ENCODE data around the gene RPL27A. TPM values are rescaled to one million over a fixed set of nuclear protein-coding genes. Genes with fewer than 3 reads are reported as not detected.

Gene RPL27A
- polyA plus RNA-seq (2013, experiment 1 of 2; ENCODE audit: insufficient read length): 1,570 TPM
- polyA plus RNA-seq (2013, experiment 2 of 2; ENCODE audit: insufficient read length): 1,940 TPM

DNA sequence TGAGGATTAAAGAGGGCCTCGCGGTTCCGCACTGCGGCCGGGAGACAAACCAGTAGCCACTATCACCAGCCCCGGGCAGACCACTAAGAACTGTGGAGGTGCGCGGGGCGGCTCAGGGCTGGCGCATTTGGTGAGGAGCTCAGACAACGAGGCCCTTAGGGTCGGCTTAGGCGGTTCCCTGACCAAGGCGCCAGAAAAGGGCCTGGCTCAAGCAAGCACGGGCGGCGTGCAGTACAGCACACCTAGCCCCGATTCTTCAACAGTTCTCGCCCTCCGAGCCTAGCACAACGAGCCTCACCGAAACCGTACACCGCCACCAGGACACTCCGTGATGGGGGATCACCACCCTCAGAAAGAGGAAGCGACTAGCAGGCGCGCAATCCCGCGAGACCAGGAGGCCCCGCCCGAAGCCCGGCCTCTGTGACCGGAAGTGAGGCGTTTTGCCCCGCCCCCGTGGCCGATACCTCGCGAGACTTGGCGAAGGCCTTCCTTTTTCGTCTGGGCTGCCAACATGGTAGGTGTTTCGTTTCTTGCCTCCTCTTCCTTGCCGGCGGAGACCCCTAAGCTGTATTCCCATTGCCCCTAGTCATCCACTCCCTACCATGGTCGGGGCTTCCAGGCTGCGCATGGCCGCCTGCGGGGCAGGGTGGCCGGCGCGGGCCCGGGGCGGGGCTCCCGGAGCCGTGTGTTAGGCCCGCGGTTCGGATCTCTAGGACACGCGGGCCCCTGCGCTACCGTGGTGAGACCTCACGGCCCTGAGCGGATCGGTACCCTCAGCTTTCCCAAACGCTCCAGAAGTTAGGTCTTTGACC is at the start of gene RPL27A, which contains the start of gene TRIM66:
TSS of gene RPL27A (plus strand) at position 490 of the 812 bp plus-strand sequence. CDS start at position 512, 22 bp downstream.
TSS of gene TRIM66 (minus strand) at position 363 of the 812 bp plus-strand sequence. CDS start 10,391 bp downstream, outside the sequence.
- peak; percentile 96 for DNase-seq

DNA sequence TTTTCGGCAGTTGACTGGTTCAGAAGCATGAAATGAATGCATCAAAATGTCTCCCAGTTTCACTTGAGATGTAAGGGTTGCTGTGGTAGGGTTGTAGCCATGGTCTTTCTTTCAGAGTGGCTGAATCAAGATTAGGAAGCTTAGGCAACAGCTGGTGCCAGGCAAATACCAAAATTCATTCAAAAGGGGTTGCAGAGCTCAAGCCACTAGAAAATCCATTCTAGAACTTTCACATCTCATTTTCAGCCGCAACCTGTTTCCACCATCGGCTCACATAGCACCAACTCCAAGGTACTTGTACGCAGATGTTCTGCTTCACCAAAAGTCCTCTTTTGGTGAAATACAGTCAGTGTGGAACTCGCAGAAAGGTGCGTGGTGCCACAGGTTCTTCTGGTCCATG is 48.1 kb upstream of the RPL27A start:
- DNase-seq: no peak

DNA sequence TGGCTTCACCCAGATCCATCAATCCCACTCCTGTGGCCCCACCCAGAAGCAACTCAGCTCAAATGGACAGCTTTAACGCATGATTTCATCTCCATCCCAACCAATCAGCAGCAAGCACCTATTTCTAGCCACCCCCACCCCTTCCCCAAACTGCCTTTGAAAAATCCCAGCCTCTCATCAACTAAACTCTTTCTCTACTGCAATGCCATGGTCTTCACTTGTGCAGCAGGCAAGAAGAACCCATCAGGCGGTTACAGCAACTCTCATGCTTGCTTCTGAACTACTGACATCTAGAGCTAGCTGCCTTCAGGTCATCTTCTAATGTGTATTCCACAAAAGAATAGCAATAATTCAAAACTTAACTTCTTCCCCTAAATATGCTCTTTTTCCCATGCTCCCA is 46.5 kb upstream of the RPL27A start:
- no peak for DNase-seq

DNA sequence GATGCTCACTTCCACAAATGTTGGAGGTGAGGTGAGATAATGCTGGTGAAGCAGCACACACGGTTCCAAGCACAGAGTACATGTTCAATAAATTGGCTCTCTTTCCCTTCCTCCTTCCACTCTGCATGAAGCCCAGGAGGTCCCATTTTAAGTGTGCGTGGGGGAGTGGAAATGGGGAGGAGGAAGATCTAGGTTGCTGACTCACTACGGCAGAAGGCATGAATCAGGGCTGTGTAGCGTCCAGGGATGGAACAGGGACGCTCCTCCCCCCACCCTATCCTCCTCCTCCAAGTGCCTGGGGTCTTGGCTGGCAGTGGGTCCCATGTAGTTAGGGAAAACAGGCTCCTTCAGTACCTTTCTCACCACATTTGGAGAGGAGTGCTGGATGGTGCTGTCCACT is 44.3 kb upstream of the RPL27A start:
- peak; percentile 46 for DNase-seq

DNA sequence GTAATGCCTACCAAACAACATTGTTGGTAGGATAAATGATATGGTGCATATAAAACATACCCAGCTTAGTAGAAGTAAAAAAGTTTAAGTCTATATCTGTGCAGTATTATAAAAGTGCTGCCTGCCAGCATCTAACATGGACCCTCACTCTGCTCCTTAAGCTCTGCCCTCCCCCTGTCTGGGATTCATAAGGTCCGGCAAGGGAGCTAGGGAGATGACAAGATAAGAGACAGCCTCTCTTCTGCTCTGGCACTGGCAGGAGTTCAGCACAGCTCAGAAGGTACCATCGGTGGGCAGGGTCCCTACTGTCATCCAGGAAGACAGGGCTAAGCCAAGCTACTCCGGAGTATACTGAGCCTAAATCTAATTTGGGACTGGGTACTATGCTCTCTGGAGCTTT is 42.9 kb upstream of the RPL27A start:
- DNase-seq: no peak

DNA sequence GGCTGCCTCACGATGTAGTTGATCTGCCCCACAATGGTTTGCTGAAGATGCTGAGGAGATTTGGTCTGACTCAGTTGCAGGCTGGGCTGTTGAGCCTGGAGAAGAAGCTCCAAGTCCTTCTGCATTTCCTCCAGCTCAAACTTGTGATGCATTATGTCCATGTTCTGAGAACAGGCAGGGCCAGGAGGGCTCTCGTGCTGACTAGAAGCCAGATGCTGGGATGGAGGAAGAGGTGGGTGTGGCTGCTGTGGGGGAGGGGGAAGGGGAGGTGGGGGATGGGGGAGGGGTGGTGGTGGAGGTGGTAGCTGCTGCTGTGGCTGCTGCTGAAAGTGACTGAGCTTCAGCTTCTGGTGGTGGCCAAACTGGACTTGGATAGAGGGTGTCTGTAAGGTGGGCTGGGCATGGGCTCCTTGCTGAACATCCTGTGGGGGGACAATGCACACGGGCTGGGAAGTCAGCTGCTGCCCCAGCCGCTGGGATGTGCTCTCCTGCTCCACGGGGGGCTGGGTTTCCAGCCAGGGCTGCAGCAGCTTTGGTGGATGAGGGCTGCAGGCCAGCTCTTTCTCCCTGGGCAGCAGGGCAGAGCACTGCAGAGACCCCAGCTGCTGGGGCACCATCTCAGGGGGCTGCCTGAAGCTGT is 42.2 kb upstream of the RPL27A start:
- no peak for DNase-seq

DNA sequence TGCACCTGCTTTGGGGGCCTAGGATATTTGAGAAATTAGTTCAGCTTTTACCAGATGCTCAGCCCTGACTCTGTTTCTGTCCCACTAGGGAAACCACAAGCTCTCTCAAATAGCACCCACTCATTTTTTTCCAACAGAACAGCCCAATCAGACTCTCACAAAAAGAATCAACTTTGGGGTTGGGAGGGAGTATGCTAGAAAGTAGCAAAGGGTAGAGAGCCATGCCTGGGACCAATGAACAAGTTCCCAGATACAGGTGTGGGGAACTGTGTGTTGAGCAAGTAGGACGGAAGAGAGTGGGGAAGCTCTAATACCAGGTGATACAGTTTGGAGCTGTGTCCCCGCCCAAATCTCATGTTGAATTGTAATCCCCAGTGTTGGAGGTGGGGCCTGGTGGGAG is 41.3 kb upstream of the RPL27A start:
- no peak for DNase-seq

DNA sequence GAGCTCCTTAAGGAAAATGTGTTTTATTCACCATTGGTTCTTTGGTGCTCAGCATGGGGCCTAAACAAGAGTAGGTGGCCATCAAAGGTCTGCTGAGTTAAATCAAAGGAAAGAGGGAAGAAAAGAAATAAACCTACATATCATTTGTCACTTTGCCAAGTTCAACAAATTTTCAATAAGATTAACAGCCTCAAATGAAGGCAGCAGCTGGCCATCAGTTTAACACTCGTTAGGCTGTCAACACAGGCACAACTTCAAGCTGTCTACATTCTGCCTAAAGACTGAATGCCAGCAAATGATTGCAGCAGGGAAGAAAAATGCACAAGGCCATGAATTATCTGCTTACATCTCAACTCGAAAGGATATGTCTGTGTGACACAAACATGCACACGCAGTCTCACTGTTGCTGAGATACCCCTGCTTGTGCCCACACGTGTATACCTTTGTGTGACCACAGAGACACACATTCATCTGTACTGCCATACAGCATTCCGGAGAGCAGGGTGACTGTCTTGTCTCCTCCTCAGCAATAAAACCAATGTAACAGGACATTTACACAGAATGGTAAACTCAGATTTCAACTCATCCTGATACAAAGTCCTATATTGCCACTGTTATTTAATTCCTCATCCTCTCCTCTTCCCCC is 40.3 kb upstream of the RPL27A start:
- DNase-seq: no peak

DNA sequence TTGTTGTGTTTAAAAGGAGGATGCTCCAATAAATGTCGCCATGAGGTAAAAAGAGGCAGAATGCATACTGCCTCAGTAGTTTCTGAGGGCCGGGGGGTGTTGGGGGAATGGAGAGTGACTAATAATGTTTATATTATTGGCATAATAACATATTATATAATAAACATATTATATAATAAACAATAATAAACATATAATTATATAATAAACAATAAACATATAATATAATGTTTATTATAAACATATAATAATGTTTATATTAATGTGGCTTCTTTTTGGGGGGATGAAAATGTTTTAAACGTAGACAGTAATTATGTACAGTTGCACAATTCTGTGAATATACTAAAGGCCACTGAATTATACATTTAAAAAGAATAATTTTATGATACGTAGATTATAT is 35.7 kb upstream of the RPL27A start:
- no peak for DNase-seq

DNA sequence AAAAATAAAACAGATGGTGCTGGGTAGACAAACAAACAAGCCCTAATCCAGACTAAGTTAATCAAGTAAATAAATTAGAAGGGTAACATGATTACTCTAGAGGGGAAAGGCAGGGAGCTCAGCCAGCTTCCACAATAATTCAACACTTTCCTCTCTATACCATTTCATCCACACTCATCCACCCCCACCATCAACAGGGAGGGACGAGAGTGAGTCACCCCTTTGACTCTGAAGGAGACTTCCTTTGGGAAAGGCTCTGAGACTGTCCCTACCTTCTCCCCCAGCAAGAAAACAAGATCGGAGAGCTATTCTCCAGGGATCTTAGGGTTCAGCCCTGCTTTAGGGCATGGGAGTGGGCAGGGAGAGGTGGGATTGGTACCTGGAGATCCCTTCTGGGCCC is 33.2 kb upstream of the RPL27A start:
- DNase-seq: peak; percentile 83

DNA sequence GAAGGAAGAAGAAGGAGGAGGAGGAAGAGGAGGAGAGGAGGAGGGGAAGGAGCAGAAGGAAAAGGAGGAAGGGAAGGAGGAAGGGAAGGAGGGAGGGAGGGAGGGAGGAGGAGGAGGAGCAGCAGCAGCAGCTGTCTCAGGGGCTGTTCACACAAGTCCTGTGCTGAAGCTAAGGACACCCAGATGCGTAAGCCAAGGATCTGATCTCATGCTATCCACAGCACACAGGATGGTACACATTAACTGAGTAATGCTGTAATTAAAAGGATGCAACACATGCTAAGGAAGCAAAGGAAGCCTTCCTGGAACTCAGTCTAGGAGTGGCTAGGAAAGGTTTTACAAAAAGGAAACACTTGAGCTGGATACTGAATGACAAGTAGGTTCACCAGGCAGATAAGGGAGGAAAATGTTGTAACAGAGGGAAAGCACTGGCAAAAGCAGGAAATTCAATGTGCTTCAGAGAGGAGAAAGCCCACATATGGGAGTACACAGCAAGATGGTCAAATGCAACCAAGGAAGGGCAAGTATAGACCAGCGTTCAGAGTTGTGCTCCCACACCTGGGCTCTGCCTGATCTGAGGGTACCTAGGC is 32.1 kb upstream of the RPL27A start:
- peak; percentile 22 for DNase-seq

DNA sequence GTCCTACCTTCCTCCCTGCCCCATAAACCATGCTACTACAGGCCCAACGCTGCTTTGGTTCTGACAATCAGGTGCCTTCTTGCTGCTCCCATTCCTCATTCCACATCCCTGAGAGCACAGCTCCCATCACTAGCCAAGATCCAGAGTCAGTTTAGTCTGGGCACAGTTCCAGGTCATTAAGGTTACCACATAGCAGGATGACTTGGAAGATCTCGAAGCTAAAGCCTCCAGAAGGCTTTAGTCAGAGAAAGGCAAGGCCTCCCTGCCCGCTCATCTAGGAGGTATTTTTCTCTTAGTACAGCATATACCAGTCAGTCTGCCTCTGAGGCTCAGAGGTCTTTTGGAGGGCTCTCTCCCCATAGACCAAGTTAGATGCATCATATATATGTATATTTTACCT is 30.5 kb upstream of the RPL27A start:
- peak; percentile 97 for DNase-seq

DNA sequence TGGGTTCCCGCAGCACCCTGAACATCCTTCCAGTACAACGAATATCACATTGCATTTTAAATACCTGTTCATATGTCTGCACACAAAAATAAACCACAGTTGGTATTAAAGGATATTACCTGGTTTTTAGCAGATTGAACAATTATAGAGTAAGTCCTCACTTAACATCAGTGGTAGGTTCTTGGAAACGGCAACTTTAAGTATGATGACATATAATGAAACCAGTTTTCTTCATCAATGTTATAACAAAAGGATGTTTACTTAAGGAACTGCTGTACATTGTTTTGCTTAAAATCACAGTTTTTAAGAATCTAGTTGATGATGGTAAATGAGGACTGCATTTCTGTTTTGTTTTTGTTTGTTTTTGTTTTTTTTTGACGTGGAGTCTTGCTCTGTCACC is 28.1 kb upstream of the RPL27A start:
- peak; percentile 14 for DNase-seq

DNA sequence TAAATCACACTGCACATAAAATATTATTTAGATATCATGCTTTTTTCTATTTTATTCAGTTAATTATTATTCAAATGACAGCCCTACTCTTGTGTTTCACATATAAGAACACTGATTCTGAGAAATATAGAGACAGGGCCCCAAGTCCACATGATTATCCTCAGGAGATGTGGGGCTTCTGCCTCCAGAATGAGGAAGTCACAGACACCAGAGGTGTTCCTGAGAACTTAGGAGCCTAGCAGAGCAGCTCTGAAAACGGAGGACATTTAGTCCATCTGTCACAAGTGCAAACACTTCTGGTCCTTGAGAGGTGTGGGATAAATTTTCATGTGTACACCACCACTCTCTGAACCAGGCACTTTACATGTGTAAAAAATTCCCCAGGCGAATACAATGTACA is 26.3 kb upstream of the RPL27A start:
- DNase-seq: no peak

DNA sequence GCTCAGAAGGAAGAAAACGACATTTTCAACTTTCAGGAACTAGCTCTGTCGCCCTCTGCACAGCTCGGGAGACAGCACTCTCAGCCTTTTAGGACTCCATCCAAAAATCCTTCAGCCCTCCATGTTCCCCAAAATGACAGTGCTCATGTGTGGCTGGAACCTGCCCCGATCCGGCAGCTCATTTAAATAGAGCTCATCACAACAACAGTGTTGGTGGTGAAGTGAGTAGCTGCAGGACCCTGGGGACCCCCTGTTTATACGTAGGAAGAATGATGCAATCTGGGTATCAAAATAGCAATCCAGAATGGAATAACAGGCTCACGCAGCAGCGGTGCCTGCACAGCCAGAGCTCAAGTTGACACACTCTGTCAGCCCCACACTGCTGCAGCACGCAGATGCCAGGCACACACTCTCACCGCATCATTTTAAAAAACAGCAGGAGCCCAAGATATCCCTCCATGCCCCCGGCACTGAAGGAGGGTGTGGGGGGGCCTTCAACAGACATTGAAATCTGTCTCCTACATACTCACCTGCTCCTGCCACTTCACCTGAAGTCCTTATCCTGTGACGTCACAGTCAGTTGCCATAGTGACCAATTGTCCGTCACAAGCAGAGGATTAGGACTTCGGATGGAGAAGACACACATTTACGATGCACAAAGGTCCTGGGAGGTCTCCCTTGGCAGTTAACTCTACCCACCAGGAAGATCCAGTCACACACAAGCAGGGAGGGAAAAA is 24.1 kb upstream of the RPL27A start:
- DNase-seq: peak; percentile 29

DNA sequence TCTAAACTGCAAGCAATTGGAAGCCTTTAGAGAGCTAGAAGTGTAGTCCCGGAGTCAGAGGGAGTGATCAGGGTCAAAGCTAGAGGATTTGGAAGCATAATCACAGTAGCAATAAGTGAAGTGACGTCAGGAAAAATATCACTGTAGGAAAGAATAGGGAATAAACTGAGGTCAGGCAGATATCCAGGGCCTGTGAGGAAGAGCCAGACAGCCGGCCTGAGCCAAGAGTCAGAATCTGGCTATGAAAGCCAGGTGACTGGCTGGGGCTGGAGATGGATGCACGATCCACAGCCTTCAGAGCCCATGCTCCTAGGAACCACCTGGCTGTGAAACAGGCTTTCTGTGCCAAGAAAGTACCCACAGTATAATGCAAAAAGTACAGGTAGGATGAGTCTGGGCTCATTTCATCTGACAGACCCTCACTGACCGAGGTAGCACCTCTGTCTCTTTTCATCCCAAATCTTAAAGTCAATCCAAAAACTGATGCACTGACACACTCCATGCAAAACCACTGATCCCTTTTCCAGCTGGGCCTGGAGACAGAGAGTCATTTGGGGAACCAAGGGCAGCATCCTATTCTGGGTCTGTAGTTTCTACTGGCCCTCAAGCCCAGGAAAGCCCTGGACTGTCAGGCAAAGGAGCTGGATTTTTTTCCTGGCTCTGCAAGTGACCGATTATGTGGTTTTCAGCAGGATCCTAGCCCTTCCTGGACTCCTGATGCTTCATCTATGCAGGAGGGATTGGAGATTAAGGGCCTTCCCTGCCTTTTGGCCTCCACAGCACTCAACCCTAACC is 21.4 kb upstream of the RPL27A start:
- no peak for DNase-seq

DNA sequence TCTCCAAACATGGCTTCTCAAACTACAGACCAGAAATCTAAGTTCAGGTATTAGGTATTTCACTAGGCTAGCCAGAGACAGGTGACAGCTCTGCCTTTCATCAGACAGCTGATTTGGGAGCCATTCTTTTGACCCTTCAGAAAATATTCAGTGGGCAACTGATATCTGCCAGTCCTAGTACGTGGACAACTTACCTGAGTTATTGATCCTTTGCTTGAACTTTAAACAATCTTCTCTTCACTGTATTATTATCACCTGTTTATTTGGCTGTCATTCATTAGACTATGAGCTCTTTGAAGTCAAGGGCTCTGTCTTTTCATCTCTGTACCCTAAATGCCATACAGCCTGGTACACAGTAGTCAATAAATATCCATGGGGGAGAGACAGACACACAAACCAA is 17.4 kb upstream of the RPL27A start:
- DNase-seq: no peak

DNA sequence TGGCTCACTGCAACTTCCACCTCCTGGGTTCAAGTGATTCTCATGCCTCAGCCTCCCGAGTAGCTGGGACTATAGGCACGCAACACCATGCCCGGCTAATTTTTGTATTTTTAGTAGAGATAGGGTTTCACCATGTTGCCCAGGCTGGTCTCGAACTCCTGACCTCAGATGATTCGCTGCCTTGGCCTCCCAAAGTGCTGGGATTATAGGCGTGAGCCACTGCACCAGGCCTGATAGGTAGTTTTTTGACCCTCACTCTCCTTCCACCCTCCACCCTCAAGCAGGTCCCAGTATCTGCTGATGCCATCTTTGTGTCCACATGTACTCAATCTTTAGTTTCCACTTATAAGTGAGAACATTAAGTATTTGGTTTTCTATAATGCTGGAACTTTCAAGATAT is 12.5 kb upstream of the RPL27A start:
- peak; percentile 23 for DNase-seq

DNA sequence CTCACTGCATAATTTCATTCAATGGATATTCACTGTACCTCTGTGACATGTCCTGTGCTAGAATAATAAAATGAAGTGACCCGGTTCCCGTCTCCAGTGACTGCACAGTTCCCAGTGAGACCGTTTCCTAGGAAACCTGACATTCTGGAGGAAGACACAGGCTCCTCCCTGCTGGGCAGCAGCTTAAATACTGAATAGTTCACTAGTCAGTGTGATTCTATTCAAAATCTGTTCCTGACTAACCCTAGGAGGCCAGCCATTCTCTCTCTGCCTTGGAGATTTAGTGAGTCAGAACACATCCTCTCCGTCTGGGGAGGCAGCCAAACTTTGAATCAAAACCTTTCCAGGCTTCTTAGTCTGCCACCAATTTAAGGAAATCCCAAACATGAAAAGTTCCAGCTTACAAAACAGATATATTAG is 11.4 kb upstream of the RPL27A start:
- DNase-seq: peak; percentile 98

DNA sequence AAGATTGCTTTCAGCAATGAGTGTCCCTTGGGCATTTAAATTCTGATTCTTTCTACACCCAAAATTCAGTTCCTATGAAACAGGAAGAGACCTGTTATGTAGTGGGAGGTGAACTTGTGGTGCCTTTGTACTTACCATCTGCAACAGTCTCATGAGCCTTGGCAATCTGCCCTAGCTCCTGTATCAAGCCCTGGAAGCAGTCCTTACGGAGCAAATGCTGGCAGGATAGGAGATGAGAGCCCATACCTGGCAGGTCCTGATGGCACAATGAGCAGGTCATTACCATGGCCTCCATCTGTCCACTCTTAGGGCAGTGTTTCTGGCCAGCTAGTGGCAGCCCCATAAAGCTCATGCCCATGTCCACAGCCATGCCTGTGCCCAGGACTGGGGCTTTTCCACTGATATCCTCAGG is 10.9 kb upstream of the RPL27A start:
- DNase-seq: no peak

DNA sequence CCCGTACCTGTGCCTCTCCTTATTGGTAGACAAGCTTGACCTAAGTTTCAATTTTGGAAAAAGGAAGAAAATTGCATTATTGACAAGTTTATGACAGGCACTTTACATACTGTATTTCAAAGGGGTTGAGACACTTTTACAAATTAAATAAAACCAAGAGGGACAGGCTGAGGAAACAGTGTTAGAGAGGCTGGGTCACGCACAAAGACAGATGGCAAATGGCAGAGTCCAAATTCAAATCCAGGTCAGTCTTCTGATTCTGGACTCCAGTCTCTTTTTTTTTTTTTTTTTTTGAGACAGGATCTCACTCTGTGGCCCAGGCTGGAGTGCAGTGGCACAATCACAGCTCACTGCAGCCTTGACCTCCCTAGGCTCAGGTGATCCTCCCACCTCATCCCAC is 10.2 kb upstream of the RPL27A start:
- no peak for DNase-seq

Data from fibroblast of skin of back (primary cell).